ENCODE results near the gene INSR.

- TF ChIP-seq POLR2A (IDR thresholded peaks at IDR 0.05) (no peak), CTCF (IDR thresholded peaks at IDR 0.05) (no peak)
Observed at GRCh38 chr19:7217861-7218260, 76.4 kb downstream of the INSR start.
